ENCODE measurements around the gene HNF4A. TPM values are rescaled to one million over a fixed set of nuclear protein-coding genes. Genes with fewer than 3 reads are reported as not detected.

The HNF4A gene
- total and polyA plus RNA-seq, 4 experiments from 2014 or later: not detected

- H3K4me1 Mint-ChIP-seq: peaks cover 0 to 2% (median 0%) of the 10 kb centered on the region in 4 donors
- H3K36me3 ChIP-seq (ENCODE audit: insufficient read depth, low read length): no peaks in the 10 kb centered on the region
- H3K27me3 ChIP-seq (ENCODE audit: insufficient read depth, low read length): no peaks in the 10 kb centered on the region
- H3K9me3 ChIP-seq (ENCODE audit: control insufficient read depth in 1 of 2, low read length in 2 of 2): no peaks in the 10 kb centered on the region
- no peak overlapping the region for H3K27ac Mint-ChIP-seq
- H3K4me3 ChIP-seq (ENCODE audit: low read length in 2 of 2): no peak overlapping the region
- CTCF ChIA-PET (ENCODE audit: partially characterized antibody): no interaction called here
- H3K27me3 Mint-ChIP-seq: peaks cover 6 to 9% of the 10 kb centered on the region in 2 donors
- no peak overlapping the region for H3K27ac ChIP-seq (ENCODE audit: low read depth, low read length)
- no peaks in the 10 kb centered on the region for H3K4me1 ChIP-seq (ENCODE audit: insufficient read depth, low read length)
- H3K36me3 Mint-ChIP-seq: no peaks in the 10 kb centered on the region
- no peak for DNase-seq
- POLR2A ChIA-PET (ENCODE audit: partially characterized antibody): no interaction called here
- H3K9me3 Mint-ChIP-seq: no peaks in the 10 kb centered on the region
- intact Hi-C loops (cut with micrococcal nuclease): no loop called here
- no peak overlapping the region for H3K4me3 Mint-ChIP-seq
Measured at GRCh38 chr20:44403194-44404112, 48.0 kb downstream of the HNF4A start.

- no peaks in the 10 kb centered on the region for H3K4me1 ChIP-seq (ENCODE audit: insufficient read depth, low read length)
- H3K9me3 ChIP-seq (ENCODE audit: control insufficient read depth in 1 of 2, low read length in 2 of 2): no peaks in the 10 kb centered on the region
- no peak for DNase-seq
- Mint-ChIP-seq H3K9me3 (no peaks in the 10 kb centered on the region), H3K4me1 (peaks cover 0 to 2% (median 0%) of the 10 kb centered on the region in 4 donors), H3K4me3 (no peak overlapping the region), H3K27ac (peak overlapping the region in 1 of 7 donors; percentile 9), H3K27me3 (peaks cover 3 to 7% of the 10 kb centered on the region in 2 donors), H3K36me3 (no peaks in the 10 kb centered on the region)
- CTCF ChIA-PET (ENCODE audit: partially characterized antibody): interaction anchor here (1.6 kb wide), 1 partner anchor 20 kb away, joined by 3 read pairs; no protein-coding TSS in a partner anchor
- no peaks in the 10 kb centered on the region for H3K36me3 ChIP-seq (ENCODE audit: insufficient read depth, low read length)
- intact Hi-C loops (cut with micrococcal nuclease): no loop called here
- no peak overlapping the region for H3K4me3 ChIP-seq (ENCODE audit: low read length in 2 of 2)
- H3K27me3 ChIP-seq (ENCODE audit: insufficient read depth, low read length): no peaks in the 10 kb centered on the region
- POLR2A ChIA-PET (ENCODE audit: partially characterized antibody): no interaction called here
- H3K27ac ChIP-seq (ENCODE audit: low read depth, low read length): no peak overlapping the region
Measured at GRCh38 chr20:44404204-44405181, 49.0 kb downstream of the HNF4A start.

DNA sequence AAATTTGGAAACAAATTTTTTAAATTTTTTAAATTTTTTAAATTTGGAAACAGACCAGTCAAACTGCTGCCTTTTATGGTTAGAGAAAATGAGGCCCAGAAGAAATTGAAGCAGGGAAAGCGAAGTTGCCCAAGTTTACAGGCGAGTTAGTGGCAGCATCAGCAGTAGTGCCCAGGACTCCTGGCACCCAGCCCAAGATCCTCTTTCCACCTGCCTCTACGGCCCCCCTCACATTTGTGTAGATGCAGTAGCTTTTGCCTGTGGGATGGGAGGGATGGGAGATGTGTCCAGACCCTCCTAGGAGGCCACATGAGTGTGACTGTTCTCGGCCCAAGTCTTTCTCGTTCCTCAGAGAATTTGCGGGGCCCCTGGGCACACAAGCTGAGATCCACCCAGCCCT lies 49.8 kb downstream of the HNF4A start:
- Histone ChIP-seq H3K4me1 (ENCODE audit: insufficient read depth, low read length) (no peaks in the 10 kb centered on the region), H3K27ac (ENCODE audit: low read depth, low read length) (no peak overlapping the region), H3K27me3 (ENCODE audit: insufficient read depth, low read length) (no peaks in the 10 kb centered on the region), H3K36me3 (ENCODE audit: insufficient read depth, low read length) (no peaks in the 10 kb centered on the region), H3K9me3 (ENCODE audit: control insufficient read depth in 1 of 2, low read length in 2 of 2) (no peaks in the 10 kb centered on the region), H3K4me3 (ENCODE audit: low read length in 2 of 2) (no peak overlapping the region)
- no peak overlapping the region for H3K27ac Mint-ChIP-seq
- ChIA-PET POLR2A (ENCODE audit: partially characterized antibody) (no interaction called here), CTCF (ENCODE audit: partially characterized antibody) (interaction anchor here (1.6 kb wide), 2 partner anchors 11 to 21 kb away, joined by 3 read pairs; no protein-coding TSS in a partner anchor)
- intact Hi-C loops (cut with micrococcal nuclease): no loop called here
- H3K4me1 Mint-ChIP-seq: peaks cover 0 to 2% (median 0%) of the 10 kb centered on the region in 4 donors
- no peak overlapping the region for H3K4me3 Mint-ChIP-seq
- no peak for DNase-seq
- no peaks in the 10 kb centered on the region for H3K36me3 Mint-ChIP-seq
- no peaks in the 10 kb centered on the region for H3K9me3 Mint-ChIP-seq
- H3K27me3 Mint-ChIP-seq: peaks cover 3 to 6% of the 10 kb centered on the region in 2 donors

DNA sequence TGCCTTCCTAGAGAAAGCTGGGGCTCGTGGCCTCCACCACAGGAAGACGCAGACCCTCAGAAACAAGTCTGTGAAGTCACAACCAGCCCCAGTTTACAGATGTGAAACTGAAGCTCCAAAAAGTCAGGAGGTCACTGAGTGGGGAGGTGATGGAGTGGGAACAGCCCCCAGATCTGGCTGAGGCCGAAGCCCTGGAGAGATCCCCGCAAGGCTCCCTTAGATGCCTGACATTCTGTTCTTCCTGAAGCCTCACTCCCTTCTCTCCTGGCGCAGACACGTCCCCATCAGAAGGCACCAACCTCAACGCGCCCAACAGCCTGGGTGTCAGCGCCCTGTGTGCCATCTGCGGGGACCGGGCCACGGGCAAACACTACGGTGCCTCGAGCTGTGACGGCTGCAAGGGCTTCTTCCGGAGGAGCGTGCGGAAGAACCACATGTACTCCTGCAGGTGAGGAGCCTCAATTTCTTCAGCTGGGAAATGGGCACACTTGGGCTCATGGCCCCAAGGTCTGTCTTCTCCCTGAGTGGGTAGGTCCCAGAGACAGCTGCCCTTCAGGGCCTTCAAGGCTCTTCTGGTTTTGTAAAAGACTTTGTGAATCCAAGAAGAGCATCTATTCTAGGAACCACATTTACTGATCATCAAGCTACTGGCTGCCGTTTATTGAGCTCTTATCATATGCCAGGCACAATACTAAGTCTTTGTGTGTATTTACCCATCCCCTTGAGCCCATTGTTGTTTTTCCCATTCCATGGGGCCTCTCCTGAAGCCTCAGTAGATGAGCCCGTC lies 50.5 kb downstream of the HNF4A start:
- no peaks in the 10 kb centered on the region for H3K27me3 ChIP-seq (ENCODE audit: insufficient read depth, low read length)
- Mint-ChIP-seq H3K4me3 (no peak overlapping the region), H3K9me3 (no peaks in the 10 kb centered on the region), H3K27ac (no peak overlapping the region), H3K4me1 (peaks cover 0 to 2% (median 0%) of the 10 kb centered on the region in 4 donors), H3K27me3 (peaks cover 3 to 6% of the 10 kb centered on the region in 2 donors), H3K36me3 (no peaks in the 10 kb centered on the region)
- no peak overlapping the region for H3K4me3 ChIP-seq (ENCODE audit: low read length in 2 of 2)
- no peaks in the 10 kb centered on the region for H3K4me1 ChIP-seq (ENCODE audit: insufficient read depth, low read length)
- CTCF ChIA-PET (ENCODE audit: partially characterized antibody): interaction anchor here (1.6 kb wide), 2 partner anchors 11 to 22 kb away, joined by 3 read pairs; no protein-coding TSS in a partner anchor
- POLR2A ChIA-PET (ENCODE audit: partially characterized antibody): no interaction called here
- H3K27ac ChIP-seq (ENCODE audit: low read depth, low read length): no peak overlapping the region
- no peak for DNase-seq
- H3K9me3 ChIP-seq (ENCODE audit: control insufficient read depth in 1 of 2, low read length in 2 of 2): no peaks in the 10 kb centered on the region
- intact Hi-C loops (cut with micrococcal nuclease): no loop called here
- H3K36me3 ChIP-seq (ENCODE audit: insufficient read depth, low read length): no peaks in the 10 kb centered on the region

- no peak overlapping the region for H3K27ac ChIP-seq (ENCODE audit: low read depth, low read length)
- no peak overlapping the region for H3K4me3 ChIP-seq (ENCODE audit: low read length in 2 of 2)
- no peaks in the 10 kb centered on the region for H3K27me3 ChIP-seq (ENCODE audit: insufficient read depth, low read length)
- Mint-ChIP-seq H3K9me3 (no peaks in the 10 kb centered on the region), H3K4me1 (peaks cover 0 to 2% (median 0%) of the 10 kb centered on the region in 4 donors), H3K36me3 (no peaks in the 10 kb centered on the region), H3K27me3 (peaks cover 3 to 6% of the 10 kb centered on the region in 2 donors), H3K4me3 (no peak overlapping the region), H3K27ac (no peak overlapping the region)
- no peaks in the 10 kb centered on the region for H3K4me1 ChIP-seq (ENCODE audit: insufficient read depth, low read length)
- ChIA-PET POLR2A (ENCODE audit: partially characterized antibody) (no interaction called here), CTCF (ENCODE audit: partially characterized antibody) (interaction anchor here (1.6 kb wide), 1 partner anchor 12 kb away, joined by 3 read pairs; no protein-coding TSS in a partner anchor)
- intact Hi-C loops (cut with micrococcal nuclease): no loop called here
- DNase-seq: no peak
- H3K36me3 ChIP-seq (ENCODE audit: insufficient read depth, low read length): no peaks in the 10 kb centered on the region
- no peaks in the 10 kb centered on the region for H3K9me3 ChIP-seq (ENCODE audit: control insufficient read depth in 1 of 2, low read length in 2 of 2)
Measured at GRCh38 chr20:44406572-44407137, 51.2 kb downstream of the HNF4A start.

DNA sequence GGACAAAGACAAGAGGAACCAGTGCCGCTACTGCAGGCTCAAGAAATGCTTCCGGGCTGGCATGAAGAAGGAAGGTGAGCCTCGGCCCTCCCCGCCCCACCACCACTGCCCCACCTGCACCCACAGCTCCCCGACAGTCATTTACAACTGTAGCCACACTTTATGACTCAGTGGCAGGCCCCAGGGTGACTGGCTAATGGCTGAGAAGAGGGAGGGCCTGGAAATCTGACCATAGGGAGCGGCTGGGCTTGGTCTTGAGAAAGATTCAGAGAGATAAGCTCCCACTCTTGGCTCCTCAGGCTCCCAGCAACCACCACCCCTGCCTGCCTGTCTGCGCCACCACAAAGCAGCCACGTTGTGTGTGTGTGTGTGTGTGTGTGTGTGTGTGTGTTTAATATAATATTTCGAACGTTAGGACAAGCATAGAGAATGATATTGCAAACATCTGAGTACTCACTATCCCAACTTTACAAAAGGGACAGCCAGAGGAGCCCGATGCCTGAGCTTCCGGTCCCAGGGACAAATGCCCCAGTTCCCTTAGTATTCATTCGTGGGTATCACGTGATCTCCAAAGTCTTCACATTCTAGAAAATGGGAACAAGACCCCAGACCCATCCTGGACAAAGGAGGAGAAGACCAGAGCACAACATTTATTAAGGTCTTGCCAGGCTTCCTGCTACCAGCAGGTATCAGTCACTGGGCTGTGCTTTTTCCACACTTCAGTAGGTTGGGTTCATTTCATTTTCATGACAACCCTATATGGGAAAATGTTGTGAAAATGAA lies 52.1 kb downstream of the HNF4A start:
- intact Hi-C loops (cut with micrococcal nuclease): no loop called here
- Histone ChIP-seq H3K9me3 (ENCODE audit: control insufficient read depth in 1 of 2, low read length in 2 of 2) (no peaks in the 10 kb centered on the region), H3K4me3 (ENCODE audit: low read length in 2 of 2) (no peak overlapping the region), H3K4me1 (ENCODE audit: insufficient read depth, low read length) (no peaks in the 10 kb centered on the region), H3K27ac (ENCODE audit: low read depth, low read length) (no peak overlapping the region), H3K27me3 (ENCODE audit: insufficient read depth, low read length) (no peaks in the 10 kb centered on the region), H3K36me3 (ENCODE audit: insufficient read depth, low read length) (no peaks in the 10 kb centered on the region)
- Mint-ChIP-seq H3K4me1 (peaks cover 0 to 2% (median 0%) of the 10 kb centered on the region in 4 donors), H3K4me3 (no peak overlapping the region), H3K27me3 (peaks cover 4 to 8% of the 10 kb centered on the region in 2 donors), H3K36me3 (no peaks in the 10 kb centered on the region), H3K27ac (no peak overlapping the region), H3K9me3 (no peaks in the 10 kb centered on the region)
- CTCF ChIA-PET (ENCODE audit: partially characterized antibody): no interaction called here
- POLR2A ChIA-PET (ENCODE audit: partially characterized antibody): no interaction called here
- DNase-seq: no peak

Measured in CD4-positive, alpha-beta memory T cell (primary cell).